Mesangial cell (primary cell): Measurements from ENCODE around the gene RORC. TPM values are rescaled to one million over a fixed set of nuclear protein-coding genes. Genes with fewer than 3 reads are reported as not detected.

Source experiments
- total RNA-seq: library from RNA; depleted of rRNA; stranded (reverse); fragments of >200 nt; gene quantifications from 2 replicates; pipeline ENCODE4 v1.2.3, GENCODE V29; 2015

The RORC gene
- total RNA-seq: under 0.01 TPM in 1 of 2 replicates, not detected in the other

DNA sequence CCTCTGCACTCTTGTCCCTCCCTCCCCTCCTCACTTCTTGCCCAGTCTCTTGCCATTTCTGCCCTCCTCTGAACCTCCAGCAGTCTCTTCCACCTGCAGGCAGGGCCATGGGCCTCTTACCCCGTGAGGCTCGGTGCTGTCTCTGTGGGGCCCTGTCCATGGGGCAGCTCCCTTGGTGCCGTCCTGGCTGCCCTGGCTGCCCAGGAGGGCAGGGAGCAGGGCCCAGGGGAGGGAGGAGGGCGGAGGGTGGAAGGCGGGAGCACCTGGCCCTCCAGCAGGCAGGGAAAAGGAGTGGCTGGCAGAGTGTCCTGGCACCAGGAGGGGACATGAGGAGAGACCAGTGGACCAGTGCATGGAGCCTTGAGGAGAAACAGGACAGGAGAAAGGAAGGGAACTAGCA lies at the start of gene RORC:
RORC (minus strand) TSS at position 198 of the 400 bp plus-strand sequence; CDS start at position 160, 38 bp downstream.

DNA sequence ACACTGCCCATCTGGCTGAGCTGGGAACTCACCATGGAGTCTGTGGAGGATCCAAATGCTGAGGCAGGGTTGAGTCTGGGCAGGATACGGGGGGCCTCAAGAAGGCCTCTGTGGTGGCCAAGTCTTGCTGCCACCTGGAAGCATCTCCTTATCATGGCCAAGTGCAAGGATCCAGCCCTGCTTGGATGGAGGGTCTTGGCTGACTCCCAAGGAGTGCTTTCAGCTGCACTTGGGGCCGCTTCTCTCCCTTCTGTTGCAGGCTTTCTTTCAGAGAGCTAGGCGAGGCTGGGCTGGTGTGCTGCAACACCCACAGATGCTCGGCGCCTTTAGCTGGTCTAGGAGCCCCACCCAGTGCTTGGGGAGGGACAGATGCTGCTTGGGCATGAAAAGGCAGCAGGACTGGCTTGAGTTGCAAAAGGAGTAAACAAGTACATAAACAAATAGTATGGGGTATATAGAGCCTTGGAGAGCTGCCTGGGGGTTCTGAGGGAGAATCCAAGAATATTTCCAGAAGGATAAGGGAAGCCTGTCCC lies 21.9 kb upstream of the RORC start, which contains the start of gene THEM5:
THEM5 (minus strand) TSS at position 302 of the 533 bp plus-strand sequence; CDS start at position 155, 147 bp downstream.

DNA sequence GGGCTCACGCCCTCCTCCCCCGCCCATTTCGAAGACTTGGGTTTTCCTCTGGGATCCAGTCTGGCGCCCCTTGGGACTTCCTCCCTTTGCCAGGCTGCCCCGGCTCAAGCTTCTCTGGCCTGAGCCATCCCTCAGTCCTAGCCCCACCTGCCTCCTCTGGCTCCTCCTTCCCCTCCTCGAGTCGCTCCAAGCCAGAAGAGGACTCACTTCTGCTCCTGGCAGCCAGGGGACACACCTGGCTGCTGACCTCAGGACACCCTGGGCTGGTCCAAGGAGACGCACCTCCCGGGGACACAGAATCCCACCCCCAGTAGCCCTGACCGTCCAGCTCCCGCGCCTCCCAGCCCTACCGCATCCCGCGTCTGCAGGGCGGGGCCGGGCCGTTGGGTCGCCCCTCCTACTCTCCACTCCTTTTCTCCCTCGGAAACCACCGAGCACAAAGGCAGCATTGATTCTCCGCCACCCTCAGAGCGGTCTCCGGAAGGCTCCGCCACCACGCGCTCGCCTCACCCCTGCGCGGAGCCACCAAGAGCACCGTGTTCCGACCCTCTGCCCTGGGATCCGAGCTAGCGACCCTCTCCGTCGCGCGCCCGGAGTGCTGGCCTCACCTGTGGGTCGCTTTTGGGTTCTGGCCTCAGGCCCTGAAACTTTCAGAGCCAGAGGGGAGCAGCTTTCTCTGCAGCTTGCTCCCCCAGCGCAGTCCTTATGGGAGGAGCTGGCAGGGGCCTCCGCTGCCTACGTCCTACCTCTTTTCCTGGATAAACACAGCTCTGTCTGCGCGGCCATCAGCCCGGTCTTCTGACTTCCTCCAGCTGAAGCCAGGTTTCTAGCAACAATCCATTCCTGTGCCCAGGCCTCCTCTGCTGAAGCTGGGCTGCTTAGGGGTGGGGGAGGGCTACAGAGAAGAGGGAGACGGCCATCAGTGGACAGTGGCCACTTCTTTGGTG lies 8.1 kb upstream of the RORC start, which contains the start of gene C2CD4D:
C2CD4D (minus strand) TSS at position 364 of the 947 bp plus-strand sequence. CDS start 831 bp downstream, outside the sequence.

DNA sequence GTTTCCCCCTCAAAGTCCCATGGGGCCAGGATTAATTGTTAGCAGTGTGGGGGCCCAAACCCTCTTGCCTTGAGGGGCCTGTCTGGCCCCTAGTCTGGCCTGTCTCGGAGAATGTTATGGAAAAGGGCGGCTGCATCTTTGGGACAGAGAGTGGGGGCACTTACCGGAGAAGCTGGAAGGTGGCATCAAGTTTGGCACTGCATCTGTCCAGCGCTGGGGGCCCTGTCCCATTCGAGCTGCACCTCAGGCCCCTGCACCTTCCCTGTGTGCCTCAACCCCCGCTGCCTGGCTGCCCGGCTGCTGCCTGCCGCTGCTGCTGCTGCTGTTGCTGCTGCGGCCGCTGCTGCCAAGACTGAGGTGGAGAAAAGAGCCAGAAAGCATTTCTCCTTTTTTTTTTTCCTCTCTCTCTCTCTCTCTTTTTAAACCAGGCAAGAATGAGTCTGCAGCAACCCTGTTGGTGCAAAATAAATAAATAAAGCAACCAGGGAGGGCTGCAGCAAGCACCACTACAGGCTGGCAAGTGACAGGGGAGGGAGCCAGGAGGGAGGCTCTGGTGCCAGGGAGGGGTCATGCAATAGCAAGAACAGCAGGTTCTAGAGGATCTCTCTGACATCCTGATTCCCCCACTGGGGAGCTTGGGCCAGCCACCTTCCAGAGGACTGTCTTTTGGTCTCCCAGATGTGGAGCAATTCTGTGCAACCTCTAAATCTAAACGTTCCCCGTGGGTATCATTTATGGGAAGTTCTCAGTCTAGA lies 26.4 kb downstream of the RORC start, which contains the start of gene LINGO4:
LINGO4 (minus strand) TSS at position 354 of the 755 bp plus-strand sequence. CDS start 2,715 bp downstream, outside the sequence.

DNA sequence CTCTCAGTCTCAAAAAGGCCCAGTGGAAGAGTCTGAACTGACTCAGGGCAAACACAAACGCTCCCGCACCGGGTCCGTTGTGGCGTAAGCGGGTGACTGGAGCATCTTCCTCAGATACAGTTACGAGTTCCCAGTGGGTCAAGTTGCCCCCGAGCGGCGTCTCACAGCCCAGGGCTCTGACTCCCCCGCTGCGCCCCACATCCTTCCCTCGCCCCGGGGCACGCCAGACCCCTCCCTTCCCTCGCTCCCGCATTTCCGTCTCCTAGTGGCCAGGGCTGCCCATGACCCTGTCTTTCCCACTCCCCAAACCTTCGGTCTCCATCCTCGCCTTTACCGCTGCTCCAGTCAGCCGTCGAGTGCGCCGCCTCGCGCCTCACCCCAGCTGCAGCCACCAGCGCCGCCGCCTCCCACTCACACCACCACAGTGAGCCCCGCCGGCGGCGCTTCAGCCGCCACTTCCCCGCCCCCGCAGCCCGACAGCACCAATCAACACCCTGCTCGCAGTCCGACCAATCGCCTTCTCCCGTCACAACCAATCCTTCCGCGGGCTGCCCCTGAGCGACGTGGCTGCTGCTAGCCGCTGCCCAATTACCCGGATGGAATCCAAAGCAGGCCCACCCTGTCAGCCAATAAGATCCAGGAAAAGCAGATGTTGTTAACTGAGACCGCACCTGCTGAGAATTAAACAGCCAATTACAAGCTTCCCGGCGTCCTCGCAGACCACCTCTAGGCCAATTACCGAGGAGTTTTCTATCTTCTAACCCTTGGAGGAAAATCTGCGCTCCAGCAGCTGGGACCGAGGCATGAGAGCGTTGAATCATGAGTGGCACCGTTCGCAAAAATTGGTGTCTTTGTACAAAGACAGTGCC lies 41.3 kb downstream of the RORC start, which contains the start of gene TDRKH:
TDRKH (minus strand) TSS at position 430 of the 869 bp plus-strand sequence. CDS start 7,478 bp downstream, outside the sequence.

DNA sequence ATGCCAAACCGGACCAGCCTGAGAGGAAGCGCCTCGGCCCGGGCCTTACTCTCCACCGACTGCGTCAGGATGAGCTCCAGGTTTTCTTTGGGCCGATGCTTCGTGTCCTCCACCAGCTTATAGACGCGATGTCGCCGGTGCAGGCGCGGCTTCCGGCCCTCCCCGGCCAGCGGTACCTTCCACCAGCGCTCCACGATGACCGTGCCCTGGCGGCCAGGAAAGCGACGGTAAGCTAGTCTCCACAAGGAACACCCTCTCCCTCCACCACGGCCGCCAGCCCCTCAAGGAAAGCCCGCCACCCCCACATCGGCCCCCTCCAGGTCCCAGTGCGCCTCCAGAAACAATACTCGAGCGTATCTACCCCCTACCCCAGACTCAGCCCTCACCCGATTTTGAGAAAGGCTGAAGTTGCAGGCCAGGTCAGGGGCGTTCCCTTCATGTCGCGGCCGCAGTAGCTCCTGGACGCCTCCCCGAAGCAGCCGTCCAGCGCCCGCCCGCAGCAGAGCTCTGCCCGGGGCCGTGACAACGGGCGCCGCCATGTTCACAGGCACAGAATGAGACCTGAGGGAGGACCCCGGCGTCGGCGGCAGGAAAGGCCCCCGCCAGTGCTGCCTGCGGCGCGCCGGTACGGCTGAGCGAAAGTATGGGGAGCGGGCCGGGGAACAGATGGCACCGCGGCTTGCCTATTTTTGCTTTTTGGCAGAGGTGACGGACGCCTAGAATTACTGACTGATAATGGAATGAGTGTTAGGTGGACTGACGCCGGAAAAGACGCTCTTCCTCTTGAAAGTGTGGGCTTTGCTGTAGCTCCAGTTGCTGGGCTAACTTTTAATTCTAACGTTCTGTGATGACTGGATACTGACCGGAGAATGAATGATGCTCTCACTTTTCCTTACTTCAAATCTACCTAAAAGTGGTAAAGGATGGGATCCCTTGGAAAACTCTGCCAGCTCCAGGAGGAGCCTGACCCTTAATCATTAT lies 68.4 kb downstream of the RORC start, which contains the start of gene MRPL9:
MRPL9 (minus strand) TSS at position 556 of the 981 bp plus-strand sequence; CDS start at position 539, 17 bp downstream.

Other genes starting within 250 kb of the RORC start
- gene SNX27, start 219.8 kb downstream of the RORC start, total RNA-seq: 13.7 and 16.5 TPM in 2 replicates
- gene CELF3, start 115.0 kb downstream of the RORC start, total RNA-seq: not detected in 2 replicates
- not detected in 2 replicates for gene RIIAD1, start 110.3 kb downstream of the RORC start, total RNA-seq
- 70.4 and 113 TPM in 2 replicates for gene MRPL9, start 68.3 kb downstream of the RORC start, total RNA-seq
- 3.2 and 4.9 TPM in 2 replicates for gene TDRKH, start 41.3 kb downstream of the RORC start, total RNA-seq
- gene LINGO4, start 26.4 kb downstream of the RORC start, total RNA-seq: not detected in 2 replicates
- 0.16 and 0.89 TPM in 2 replicates for gene C2CD4D, start 8.0 kb upstream of the RORC start, total RNA-seq
- gene THEM5, start 21.9 kb upstream of the RORC start, total RNA-seq: not detected in 2 replicates
- gene THEM4, start 77.7 kb upstream of the RORC start, total RNA-seq: 11.6 and 14.1 TPM in 2 replicates
- gene S100A10, start 162.1 kb upstream of the RORC start, total RNA-seq: 286 and 303 TPM in 2 replicates
- 597 and 618 TPM in 2 replicates for gene S100A11, start 205.2 kb upstream of the RORC start, total RNA-seq